Neuronal stem cell (in vitro differentiated cells): ENCODE measurements around the gene PPCS.

Source experiments
- DNase-seq: peaks from one replicate; pipeline ENCODE4 v3.0.0-alpha.2; 2013; ENCODE audit warnings: low spot score
- H2AFZ ChIP-seq: one replicate; pipeline ENCODE4 v1.6.1; 2013; ENCODE audit warnings: mild to moderate bottlenecking, low read length, inconsistent platforms
- H2AK5ac ChIP-seq: 2 replicates; pipeline ENCODE4 v1.6.1; 2013; ENCODE audit warnings: low read depth, mild to moderate bottlenecking, inconsistent platforms, low read length, moderate library complexity, mixed read lengths
- H2BK120ac ChIP-seq: 2 replicates; pipeline ENCODE4 v1.6.1; 2013; ENCODE audit warnings: low read depth, mild to moderate bottlenecking, inconsistent platforms, low read length, moderate library complexity, mixed read lengths
- H2BK12ac ChIP-seq: one replicate; pipeline ENCODE4 v1.6.1; 2013; ENCODE audit warnings: low read length, inconsistent platforms
- H2BK15ac ChIP-seq: 2 replicates; pipeline ENCODE4 v1.6.1; 2013; ENCODE audit warnings: mild to moderate bottlenecking, low read length, inconsistent platforms, mixed read lengths
- H2BK5ac ChIP-seq: one replicate; pipeline ENCODE4 v1.6.1; 2013; ENCODE audit warnings: inconsistent platforms, mild to moderate bottlenecking, low read length, moderate library complexity
- H3K14ac ChIP-seq: one replicate; pipeline ENCODE4 v1.6.1; 2013; ENCODE audit warnings: low read length, inconsistent platforms
- H3K18ac ChIP-seq: 2 replicates; pipeline ENCODE4 v1.6.1; 2013; ENCODE audit warnings: low read length, inconsistent platforms
- H3K23ac ChIP-seq: 2 replicates; pipeline ENCODE4 v1.6.1; 2013; ENCODE audit warnings: low read depth, mild to moderate bottlenecking, mixed read lengths, low read length, inconsistent platforms; ENCODE audit not compliant: poor library complexity
- H3K27ac ChIP-seq: replicated peaks from 3 replicates; pipeline ENCODE4 v1.5.1; 2013; ENCODE audit warnings: low read length, inconsistent platforms
- H3K27me3 ChIP-seq, 3 experiments: 2 replicates each; pipeline ENCODE4 v1.6.1; 2013; ENCODE audit warnings: low read length in 3 of 3, mild to moderate bottlenecking in 2 of 3, inconsistent platforms in 1 of 3, low read depth in 1 of 3, mixed read lengths in 1 of 3, moderate library complexity in 1 of 3; ENCODE audit not compliant: control insufficient read depth in 3 of 3, insufficient read depth in 3 of 3
- H3K36me3 ChIP-seq, 2 donors: replicated peaks in 1 of 2; 2 replicates each; pipeline ENCODE4 v1.6.1; 2013; ENCODE audit warnings: low read length in 2 of 2; ENCODE audit not compliant: control insufficient read depth in 2 of 2, insufficient read depth in 2 of 2
- H3K4ac ChIP-seq: 2 replicates; pipeline ENCODE4 v1.6.1; 2013; ENCODE audit warnings: inconsistent platforms, mild to moderate bottlenecking, low read length, moderate library complexity
- H3K4me1 ChIP-seq, 2 donors: 1 replicate in 1 of 2; 2 replicates in 1 of 2; pipeline ENCODE4 v1.6.1; 2013; ENCODE audit warnings: low read length in 2 of 2, low read depth in 1 of 2; ENCODE audit not compliant: control insufficient read depth in 2 of 2, insufficient read depth in 1 of 2
- H3K4me2 ChIP-seq: one replicate; pipeline ENCODE4 v1.6.1; 2013; ENCODE audit warnings: mild to moderate bottlenecking, low read length, inconsistent platforms; ENCODE audit not compliant: insufficient read depth, poor library complexity, severe bottlenecking
- H3K4me3 ChIP-seq, 2 donors: 2 replicates each; pipeline ENCODE4 v1.5.1; 2013; ENCODE audit warnings: low read length in 2 of 2, mild to moderate bottlenecking in 2 of 2, inconsistent platforms in 1 of 2, moderate library complexity in 1 of 2
- H3K79me1 ChIP-seq: one replicate; pipeline ENCODE4 v1.6.1; 2013; ENCODE audit warnings: low read depth, mild to moderate bottlenecking, inconsistent platforms, low read length, moderate library complexity
- H3K9ac ChIP-seq: one replicate; pipeline ENCODE4 v1.6.1; 2013; ENCODE audit warnings: mild to moderate bottlenecking, low read depth, low read length, inconsistent platforms; ENCODE audit not compliant: poor library complexity
- H3K9me3 ChIP-seq, 2 donors: replicated peaks in 1 of 2; 2 replicates each; pipeline versions ENCODE3 to v1.6.1; 2013; ENCODE audit warnings: low read length in 2 of 2, mild to moderate bottlenecking in 2 of 2, inconsistent platforms in 1 of 2, low read depth in 1 of 2, mixed read lengths in 1 of 2, moderate library complexity in 1 of 2; ENCODE audit not compliant: control insufficient read depth in 2 of 2, insufficient read depth in 1 of 2
- H4K8ac ChIP-seq: one replicate; pipeline ENCODE4 v1.6.1; 2013; ENCODE audit warnings: low read depth, mild to moderate bottlenecking, inconsistent platforms, low read length, moderate library complexity
- H4K91ac ChIP-seq: one replicate; pipeline ENCODE4 v1.6.1; 2013; ENCODE audit warnings: low read length, low read depth, mild to moderate bottlenecking, inconsistent platforms; ENCODE audit not compliant: poor library complexity
- WGBS, 2 donors: extraction: QIAGEN DNeasy Blood & Tissue Kit; methylation state at CpG; one replicate each; pipeline ENCODE4 v1.1.7; 2013; ENCODE audit warnings: missing lambda C conversion rate in 2 of 2, mixed read lengths in 1 of 2; ENCODE audit not compliant: insufficient read length in 2 of 2, insufficient replicate concordance in 1 of 2; ENCODE audit errors: extremely low coverage in 2 of 2; 5-methylcytosine and 5-hydroxymethylcytosine counted together

PPCS gene

DNA sequence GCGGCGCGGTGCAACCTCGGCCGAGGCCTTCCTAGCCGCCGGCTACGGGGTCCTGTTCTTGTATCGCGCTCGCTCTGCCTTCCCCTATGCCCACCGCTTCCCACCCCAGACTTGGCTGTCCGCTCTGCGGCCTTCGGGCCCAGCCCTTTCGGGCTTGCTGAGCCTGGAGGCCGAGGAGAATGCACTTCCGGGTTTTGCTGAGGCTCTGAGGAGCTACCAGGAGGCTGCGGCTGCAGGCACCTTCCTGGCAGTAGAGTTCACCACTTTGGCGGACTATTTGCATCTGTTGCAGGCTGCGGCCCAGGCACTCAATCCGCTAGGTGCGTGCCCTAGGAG, 379 bp downstream of the PPCS start:
- Histone ChIP-seq H2BK5ac (peak overlapping the region; percentile 96), H3K4me2 (peak overlapping the region; percentile 94), H3K9ac (peak overlapping the region; percentile 99), H4K8ac (no peak overlapping the region), H4K91ac (no peak overlapping the region), H2BK12ac (no peak overlapping the region), H3K4me3 (peak overlapping the region; percentile 68 to 86), H3K9me3 (no peaks in the 10 kb centered on the region), H3K79me1 (no peaks in the 10 kb centered on the region), H3K27me3 (peaks cover 0 to 3% (median 0%) of the 10 kb centered on the region in 3 experiments), H2AK5ac (peak overlapping the region; percentile 90), H3K27ac (peak overlapping the region; percentile 55), H3K4me1 (peaks cover 5 to 10% of the 10 kb centered on the region in 2 donors), H3K36me3 (peaks cover 0 to 25% of the 10 kb centered on the region in 2 donors), H3K18ac (peak overlapping the region; percentile 98), H3K14ac (peak overlapping the region; percentile 83), H3K23ac (peak overlapping the region; percentile 96), H2AFZ (peak overlapping the region; percentile 87), H2BK120ac (peak overlapping the region; percentile 58), H3K4ac (no peak overlapping the region), H2BK15ac (no peak overlapping the region)
- DNase-seq, result no peak
- no CpG with 5 or more reads among the region's 23 CpGs for WGBS, 2 donors

DNA sequence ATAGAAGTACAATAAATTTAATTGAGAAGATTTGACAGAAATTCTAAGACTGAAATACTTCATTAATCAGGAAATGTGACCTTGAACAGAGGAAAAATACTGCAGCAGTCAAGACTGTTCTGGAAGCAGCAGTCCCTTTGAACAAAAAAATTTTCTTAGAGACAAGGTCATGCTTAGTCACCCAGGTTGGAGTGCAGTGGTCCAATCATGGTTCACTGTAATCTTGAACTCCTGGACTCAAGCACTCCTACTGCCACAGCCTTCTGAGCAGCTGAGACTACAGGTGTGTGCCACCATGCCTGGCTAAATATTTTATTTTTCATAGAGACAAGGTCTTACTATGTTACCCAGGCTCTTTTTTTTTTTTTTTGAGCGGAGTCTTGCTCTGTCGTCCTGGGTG, 4.9 kb downstream of the PPCS start:
- Histone ChIP-seq H3K4ac (no peak overlapping the region), H3K36me3 (peaks cover 0 to 25% of the 10 kb centered on the region in 2 donors), H4K8ac (no peak overlapping the region), H3K27ac (no peak overlapping the region), H2BK120ac (no peak overlapping the region), H3K4me2 (no peak overlapping the region), H3K9me3 (no peaks in the 10 kb centered on the region), H3K18ac (no peak overlapping the region), H3K9ac (no peak overlapping the region), H4K91ac (no peak overlapping the region), H3K4me1 (peaks cover 9 to 10% of the 10 kb centered on the region in 2 donors), H3K27me3 (no peaks in the 10 kb centered on the region), H2BK15ac (no peak overlapping the region), H2BK12ac (no peak overlapping the region), H2AK5ac (no peak overlapping the region), H2BK5ac (no peak overlapping the region), H3K14ac (no peak overlapping the region), H3K4me3 (no peak overlapping the region), H2AFZ (no peak overlapping the region), H3K79me1 (no peaks in the 10 kb centered on the region), H3K23ac (no peak overlapping the region)
- no peak for DNase-seq
- no CpG with 5 or more reads among the region's 2 CpGs for WGBS, 2 donors

DNA sequence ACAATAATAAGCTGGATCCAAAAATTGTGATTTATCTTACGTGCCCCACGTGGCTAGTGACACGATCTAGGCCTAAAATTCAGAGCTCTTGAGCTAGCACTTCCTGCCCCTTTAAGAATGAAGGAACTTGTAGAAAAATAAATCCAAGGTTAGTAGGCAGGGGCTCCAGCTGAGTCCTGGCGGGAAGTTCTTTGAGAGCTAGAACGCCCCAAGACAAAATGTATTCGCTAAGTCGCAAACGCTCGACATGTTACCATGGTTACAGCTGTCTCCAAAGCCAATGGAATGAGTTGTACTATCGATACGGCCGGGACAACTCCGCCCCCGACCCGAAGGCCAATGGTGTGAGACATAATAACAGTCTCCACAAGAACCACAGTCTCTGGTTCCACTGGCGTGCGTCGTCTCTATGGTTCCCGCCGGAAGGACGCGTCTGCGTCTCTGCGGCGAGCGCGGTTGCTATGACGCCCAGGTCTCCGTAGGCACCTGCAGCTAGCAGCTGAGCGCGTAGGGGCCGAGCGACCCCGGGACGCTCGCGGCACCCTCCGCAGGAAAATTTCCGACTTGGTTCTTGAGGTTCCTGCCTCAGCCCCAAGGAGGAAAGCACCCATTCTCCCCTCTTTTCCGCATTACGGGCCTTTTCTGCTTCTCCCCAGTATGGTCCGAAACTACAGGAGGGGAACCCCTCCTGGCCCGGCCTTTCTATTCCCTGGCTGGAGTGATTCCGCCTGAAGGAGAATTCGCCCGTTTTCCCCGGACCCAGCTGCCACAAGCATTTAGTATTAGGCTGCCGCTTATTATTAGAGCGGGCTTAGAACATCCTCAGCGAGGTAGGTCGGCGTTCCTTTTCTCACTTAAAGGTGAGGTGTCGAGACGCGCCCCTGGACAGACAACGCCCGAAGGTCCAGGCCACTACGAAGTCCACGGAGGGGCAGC, 6.8 kb downstream of the PPCS start, which contains the start of gene CCDC30:
CCDC30 (plus strand) TSS at position 459 of the 936 bp plus-strand sequence. CDS start 17,266 bp downstream, outside the sequence.
- H2AFZ ChIP-seq, result peak within 1 kb of the TSS; percentile 97
- peak; percentile 97 for DNase-seq
- no peaks in the 10 kb centered on the region for H3K27me3 ChIP-seq
- WGBS, 2 donors, result no CpG with 5 or more reads among the region's 59 CpGs
- H4K91ac ChIP-seq, result no peak within 1 kb of the TSS
- H3K27ac ChIP-seq, result peak within 1 kb of the TSS; percentile 69
- H2BK5ac ChIP-seq, result no peak within 1 kb of the TSS
- H2BK12ac ChIP-seq, result no peak within 1 kb of the TSS
- H3K4ac ChIP-seq, result no peak within 1 kb of the TSS
- H4K8ac ChIP-seq, result no peak within 1 kb of the TSS
- no peaks in the 10 kb centered on the region for H3K9me3 ChIP-seq
- no peak within 1 kb of the TSS for H3K9ac ChIP-seq
- H3K4me1 ChIP-seq, result peaks cover 4% of the 10 kb centered on the region in 2 donors
- peak within 1 kb of the TSS; percentile 82 to 89 for H3K4me3 ChIP-seq
- H2BK15ac ChIP-seq, result no peak within 1 kb of the TSS
- H3K14ac ChIP-seq, result no peak within 1 kb of the TSS
- H3K23ac ChIP-seq, result no peak within 1 kb of the TSS
- H3K18ac ChIP-seq, result peak within 1 kb of the TSS; percentile 73
- peak within 1 kb of the TSS; percentile 95 for H3K4me2 ChIP-seq
- H3K36me3 ChIP-seq, result peaks cover 0 to 22% of the 10 kb centered on the region in 2 donors
- no peak within 1 kb of the TSS for H2AK5ac ChIP-seq
- H3K79me1 ChIP-seq, result no peaks in the 10 kb centered on the region
- no peak within 1 kb of the TSS for H2BK120ac ChIP-seq

DNA sequence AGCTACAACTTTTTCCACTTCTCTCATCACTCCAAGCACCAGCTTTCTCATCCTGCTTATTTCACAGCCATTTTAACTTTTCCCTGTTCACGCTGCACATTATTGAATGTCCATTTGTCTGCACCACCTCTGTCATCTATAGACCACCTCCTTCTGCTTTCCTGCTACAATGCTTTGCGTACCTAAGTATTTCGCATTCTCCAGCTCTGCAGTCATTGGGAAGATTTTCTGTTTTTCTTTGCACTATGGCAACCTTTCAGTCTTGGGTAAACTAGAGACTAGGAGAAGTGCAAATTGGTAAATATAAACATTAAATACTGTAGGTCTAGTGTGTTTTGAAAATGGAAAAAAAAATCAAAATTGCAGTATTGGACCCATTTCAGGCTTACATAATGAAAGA, 7.6 kb downstream of the PPCS start:
- H3K79me1 ChIP-seq, result no peaks in the 10 kb centered on the region
- peaks cover 4% of the 10 kb centered on the region in 2 donors for H3K4me1 ChIP-seq
- peak overlapping the region; percentile 95 for H3K4me2 ChIP-seq
- peak overlapping the region in 1 of 2 donors; percentile 82 for H3K4me3 ChIP-seq
- H2BK15ac ChIP-seq, result no peak overlapping the region
- no peaks in the 10 kb centered on the region for H3K27me3 ChIP-seq
- H2BK12ac ChIP-seq, result no peak overlapping the region
- no peak overlapping the region for H3K18ac ChIP-seq
- WGBS, 2 donors, result no CpG with 5 or more reads among the region's 3 CpGs
- no peak overlapping the region for H4K91ac ChIP-seq
- H2AFZ ChIP-seq, result peak overlapping the region; percentile 97
- H3K14ac ChIP-seq, result no peak overlapping the region
- no peak overlapping the region for H3K27ac ChIP-seq
- H3K9me3 ChIP-seq, result no peaks in the 10 kb centered on the region
- peaks cover 0 to 14% of the 10 kb centered on the region in 2 donors for H3K36me3 ChIP-seq
- no peak overlapping the region for H2BK120ac ChIP-seq
- no peak overlapping the region for H3K4ac ChIP-seq
- H2BK5ac ChIP-seq, result no peak overlapping the region
- H4K8ac ChIP-seq, result no peak overlapping the region
- H3K9ac ChIP-seq, result no peak overlapping the region
- H3K23ac ChIP-seq, result no peak overlapping the region
- H2AK5ac ChIP-seq, result no peak overlapping the region
- DNase-seq, result no peak
